HepG2 (cell line): ENCODE results near the gene DYNLT2B. TPM values are rescaled to one million over a fixed set of nuclear protein-coding genes. Genes with fewer than 3 reads are reported as not detected.
A peak's percentile ranks its signal among the peaks of the same experiment; 100 is the strongest.

ENCODE experiments used
- ADNP ChIP-seq: sonication (generic); formaldehyde crosslinking; IDR thresholded peaks from 2 replicates; pipeline ENCODE4 v1.4.0; 2020; ENCODE audit warnings: missing genetic modification reagents
- ARNT2 ChIP-seq: sonication (generic); formaldehyde crosslinking; IDR thresholded peaks from 2 replicates; pipeline ENCODE4 v1.8.0; 2022; ENCODE audit warnings: mild to moderate bottlenecking, low read depth, missing genetic modification reagents, moderate library complexity
- GATA4 ChIP-seq: sonication (generic); IDR thresholded peaks from 2 replicates; pipeline ENCODE4 v1.6.1; 2016; ENCODE audit warnings: antibody characterized with exemption, low read depth, borderline replicate concordance
- HNRNPK ChIP-seq: fragments of 200-400 bp; formaldehyde crosslinking; IDR thresholded peaks from 2 replicates; pipeline ENCODE4 v1.6.1; 2018; ENCODE audit warnings: low read length, low read depth, moderate library complexity, mild to moderate bottlenecking; ENCODE audit not compliant: poor library complexity, severe bottlenecking
- KLF6 ChIP-seq: IDR thresholded peaks from 2 replicates; pipeline ENCODE4 v1.8.0; 2016; ENCODE audit warnings: missing biosample characterization, missing genetic modification reagents
- MBNL3 ChIP-seq: fragments of 250-450 bp; sonication (Bioruptor Pico); conservative IDR thresholded peaks from 2 replicates; pipeline ENCODE4 v1.8.0; 2022; ENCODE audit warnings: mild to moderate bottlenecking, inconsistent platforms
- MEIS1 ChIP-seq: sonication (generic); formaldehyde crosslinking; IDR thresholded peaks from 2 replicates; pipeline ENCODE4 v1.9.0; 2021; ENCODE audit warnings: mild to moderate bottlenecking, missing genetic modification reagents, moderate library complexity, borderline replicate concordance
- ZNF101 ChIP-seq: sonication (generic); formaldehyde crosslinking; IDR thresholded peaks from 2 replicates; pipeline ENCODE4 v1.4.0; 2020; ENCODE audit warnings: mild to moderate bottlenecking, low read depth, missing genetic modification reagents, borderline replicate concordance
- polyA plus RNA-seq, 8 experiments: library from polyadenylated mRNA; depleted of rRNA in 3 of 8; stranded (reverse) in 7 of 8; unstranded in 1 of 8; fragments of >200 nt; fragmentation: Illumina TruSeq in 4 of 8; extraction: Trizol in 4 of 8; gene quantifications; 2 replicates each; pipeline versions ENCODE4 v1.2.1 to v1.2.3, GENCODE V29; 2011 to 2016; ENCODE audit warnings: low read depth in 4 of 8, missing spikeins in 1 of 8, mixed read lengths in 1 of 8; ENCODE audit not compliant: insufficient read depth in 1 of 8
- total RNA-seq, 5 experiments: library from RNA; depleted of rRNA; stranded (reverse); fragments of >200 nt; fragmentation: Illumina TruSeq; extraction: Trizol; gene quantifications; 2 replicates each; pipeline ENCODE4 v1.2.3, GENCODE V29; 2016; ENCODE audit warnings: low read depth in 1 of 5
- TF ChIP-seq, protein P1 (sequence below): sonication (generic); formaldehyde crosslinking; IDR thresholded peaks from 2 replicates; pipeline ENCODE4 v1.4.0; 2020; ENCODE audit warnings: missing genetic modification reagents
- TF ChIP-seq, protein P2 (sequence below): sonication (generic); formaldehyde crosslinking; IDR thresholded peaks from 2 replicates; pipeline ENCODE4 v1.5.1; 2020; ENCODE audit warnings: missing genetic modification reagents, mild to moderate bottlenecking, borderline replicate concordance
- TF ChIP-seq, protein P3 (sequence below): IDR thresholded peaks from 2 replicates; pipeline ENCODE4 v1.6.1; 2012; ENCODE audit warnings: low read length, improper control_type of control experiment
- TF ChIP-seq, protein P4 (sequence below): sonication (generic); formaldehyde crosslinking; IDR thresholded peaks from 2 replicates; pipeline ENCODE4 v1.8.1; 2023; ENCODE audit warnings: missing genetic modification reagents, mild to moderate bottlenecking, borderline replicate concordance

Gene DYNLT2B
- total and polyA plus RNA-seq, 2 of the 13 experiments (the other 11 are each of a cell fraction or from before 2014, with no cell fraction given), result 4.0 to 7.0 TPM

DNA sequence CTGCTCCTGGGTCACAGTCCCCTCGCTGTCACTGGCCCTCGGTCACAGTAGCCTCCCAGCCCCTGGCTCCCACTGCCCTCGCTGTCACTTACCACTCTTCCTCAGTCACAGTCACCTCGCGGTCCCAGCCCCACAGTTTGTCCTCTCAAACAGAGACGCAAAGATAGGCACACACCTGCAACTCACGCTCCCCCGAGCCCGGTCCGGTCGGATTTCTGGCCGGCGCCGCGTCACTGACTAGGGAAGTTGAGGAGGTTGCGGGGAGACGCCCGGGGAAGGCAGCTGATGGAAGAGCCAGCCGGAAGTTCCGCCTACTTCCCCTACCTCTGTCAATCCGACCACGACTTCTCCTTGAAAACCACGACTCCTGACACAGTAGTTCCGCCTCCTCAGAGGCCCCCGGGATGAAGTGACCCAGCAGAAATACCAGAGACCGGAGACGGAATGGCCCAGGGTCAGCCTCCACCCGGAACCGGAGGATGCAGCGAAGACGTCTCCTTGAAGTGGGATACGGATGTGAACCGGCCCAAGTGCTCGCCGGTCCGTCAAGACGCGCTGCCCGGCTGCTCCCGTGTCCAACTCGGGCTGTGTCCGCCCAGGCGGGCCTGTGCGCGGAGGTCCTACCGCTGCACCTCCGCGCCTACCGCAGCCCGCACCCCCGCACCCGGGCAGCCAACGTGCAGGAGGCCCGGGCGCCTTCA lies 30.4 kb downstream of the DYNLT2B start, which contains the start of gene PCYT1A (continued):
- TF ChIP-seq, protein P1, sequence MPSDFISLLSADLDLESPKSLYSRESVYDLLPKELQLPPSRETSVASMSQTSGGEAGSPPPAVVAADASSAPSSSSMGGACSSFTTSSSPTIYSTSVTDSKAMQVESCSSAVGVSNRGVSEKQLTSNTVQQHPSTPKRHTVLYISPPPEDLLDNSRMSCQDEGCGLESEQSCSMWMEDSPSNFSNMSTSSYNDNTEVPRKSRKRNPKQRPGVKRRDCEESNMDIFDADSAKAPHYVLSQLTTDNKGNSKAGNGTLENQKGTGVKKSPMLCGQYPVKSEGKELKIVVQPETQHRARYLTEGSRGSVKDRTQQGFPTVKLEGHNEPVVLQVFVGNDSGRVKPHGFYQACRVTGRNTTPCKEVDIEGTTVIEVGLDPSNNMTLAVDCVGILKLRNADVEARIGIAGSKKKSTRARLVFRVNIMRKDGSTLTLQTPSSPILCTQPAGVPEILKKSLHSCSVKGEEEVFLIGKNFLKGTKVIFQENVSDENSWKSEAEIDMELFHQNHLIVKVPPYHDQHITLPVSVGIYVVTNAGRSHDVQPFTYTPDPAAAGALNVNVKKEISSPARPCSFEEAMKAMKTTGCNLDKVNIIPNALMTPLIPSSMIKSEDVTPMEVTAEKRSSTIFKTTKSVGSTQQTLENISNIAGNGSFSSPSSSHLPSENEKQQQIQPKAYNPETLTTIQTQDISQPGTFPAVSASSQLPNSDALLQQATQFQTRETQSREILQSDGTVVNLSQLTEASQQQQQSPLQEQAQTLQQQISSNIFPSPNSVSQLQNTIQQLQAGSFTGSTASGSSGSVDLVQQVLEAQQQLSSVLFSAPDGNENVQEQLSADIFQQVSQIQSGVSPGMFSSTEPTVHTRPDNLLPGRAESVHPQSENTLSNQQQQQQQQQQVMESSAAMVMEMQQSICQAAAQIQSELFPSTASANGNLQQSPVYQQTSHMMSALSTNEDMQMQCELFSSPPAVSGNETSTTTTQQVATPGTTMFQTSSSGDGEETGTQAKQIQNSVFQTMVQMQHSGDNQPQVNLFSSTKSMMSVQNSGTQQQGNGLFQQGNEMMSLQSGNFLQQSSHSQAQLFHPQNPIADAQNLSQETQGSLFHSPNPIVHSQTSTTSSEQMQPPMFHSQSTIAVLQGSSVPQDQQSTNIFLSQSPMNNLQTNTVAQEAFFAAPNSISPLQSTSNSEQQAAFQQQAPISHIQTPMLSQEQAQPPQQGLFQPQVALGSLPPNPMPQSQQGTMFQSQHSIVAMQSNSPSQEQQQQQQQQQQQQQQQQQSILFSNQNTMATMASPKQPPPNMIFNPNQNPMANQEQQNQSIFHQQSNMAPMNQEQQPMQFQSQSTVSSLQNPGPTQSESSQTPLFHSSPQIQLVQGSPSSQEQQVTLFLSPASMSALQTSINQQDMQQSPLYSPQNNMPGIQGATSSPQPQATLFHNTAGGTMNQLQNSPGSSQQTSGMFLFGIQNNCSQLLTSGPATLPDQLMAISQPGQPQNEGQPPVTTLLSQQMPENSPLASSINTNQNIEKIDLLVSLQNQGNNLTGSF (CRISPR knock-in tag), result no peak
- TF ChIP-seq MBNL3 (CRISPR knock-in tag) (no peak), ADNP (CRISPR knock-in tag) (peak; percentile 28), ZNF101 (peak; percentile 55; the same call in 1 of the 2 replicates), MEIS1 (CRISPR knock-in tag) (no peak; the same call in 1 of the 2 replicates), ARNT2 (CRISPR knock-in tag) (no peak), HNRNPK (no peak), KLF6 (CRISPR knock-in tag) (peak; percentile 24; the same call in 1 of the 2 replicates), GATA4 (no peak)
- TF ChIP-seq, protein P2, sequence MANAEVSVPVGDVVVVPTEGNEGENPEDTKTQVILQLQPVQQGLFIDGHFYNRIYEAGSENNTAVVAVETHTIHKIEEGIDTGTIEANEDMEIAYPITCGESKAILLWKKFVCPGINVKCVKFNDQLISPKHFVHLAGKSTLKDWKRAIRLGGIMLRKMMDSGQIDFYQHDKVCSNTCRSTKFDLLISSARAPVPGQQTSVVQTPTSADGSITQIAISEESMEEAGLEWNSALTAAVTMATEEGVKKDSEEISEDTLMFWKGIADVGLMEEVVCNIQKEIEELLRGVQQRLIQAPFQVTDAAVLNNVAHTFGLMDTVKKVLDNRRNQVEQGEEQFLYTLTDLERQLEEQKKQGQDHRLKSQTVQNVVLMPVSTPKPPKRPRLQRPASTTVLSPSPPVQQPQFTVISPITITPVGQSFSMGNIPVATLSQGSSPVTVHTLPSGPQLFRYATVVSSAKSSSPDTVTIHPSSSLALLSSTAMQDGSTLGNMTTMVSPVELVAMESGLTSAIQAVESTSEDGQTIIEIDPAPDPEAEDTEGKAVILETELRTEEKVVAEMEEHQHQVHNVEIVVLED (CRISPR knock-in tag), result peak; percentile 69; the same call in 1 of the 2 replicates
- TF ChIP-seq, protein P3, sequence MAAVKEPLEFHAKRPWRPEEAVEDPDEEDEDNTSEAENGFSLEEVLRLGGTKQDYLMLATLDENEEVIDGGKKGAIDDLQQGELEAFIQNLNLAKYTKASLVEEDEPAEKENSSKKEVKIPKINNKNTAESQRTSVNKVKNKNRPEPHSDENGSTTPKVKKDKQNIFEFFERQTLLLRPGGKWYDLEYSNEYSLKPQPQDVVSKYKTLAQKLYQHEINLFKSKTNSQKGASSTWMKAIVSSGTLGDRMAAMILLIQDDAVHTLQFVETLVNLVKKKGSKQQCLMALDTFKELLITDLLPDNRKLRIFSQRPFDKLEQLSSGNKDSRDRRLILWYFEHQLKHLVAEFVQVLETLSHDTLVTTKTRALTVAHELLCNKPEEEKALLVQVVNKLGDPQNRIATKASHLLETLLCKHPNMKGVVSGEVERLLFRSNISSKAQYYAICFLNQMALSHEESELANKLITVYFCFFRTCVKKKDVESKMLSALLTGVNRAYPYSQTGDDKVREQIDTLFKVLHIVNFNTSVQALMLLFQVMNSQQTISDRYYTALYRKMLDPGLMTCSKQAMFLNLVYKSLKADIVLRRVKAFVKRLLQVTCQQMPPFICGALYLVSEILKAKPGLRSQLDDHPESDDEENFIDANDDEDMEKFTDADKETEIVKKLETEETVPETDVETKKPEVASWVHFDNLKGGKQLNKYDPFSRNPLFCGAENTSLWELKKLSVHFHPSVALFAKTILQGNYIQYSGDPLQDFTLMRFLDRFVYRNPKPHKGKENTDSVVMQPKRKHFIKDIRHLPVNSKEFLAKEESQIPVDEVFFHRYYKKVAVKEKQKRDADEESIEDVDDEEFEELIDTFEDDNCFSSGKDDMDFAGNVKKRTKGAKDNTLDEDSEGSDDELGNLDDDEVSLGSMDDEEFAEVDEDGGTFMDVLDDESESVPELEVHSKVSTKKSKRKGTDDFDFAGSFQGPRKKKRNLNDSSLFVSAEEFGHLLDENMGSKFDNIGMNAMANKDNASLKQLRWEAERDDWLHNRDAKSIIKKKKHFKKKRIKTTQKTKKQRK, result no peak
- TF ChIP-seq, protein P4, sequence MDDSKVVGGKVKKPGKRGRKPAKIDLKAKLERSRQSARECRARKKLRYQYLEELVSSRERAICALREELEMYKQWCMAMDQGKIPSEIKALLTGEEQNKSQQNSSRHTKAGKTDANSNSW (CRISPR knock-in tag), result no peak; the same call in 1 of the 2 replicates
